Measurements from ENCODE around the gene NEURL2.

NEURL2 gene

GRCh38 chr20:45841407-45842129 is 49.4 kb downstream of the NEURL2 start:
- Histone ChIP-seq H4K20me1 (peaks cover 0 to 25% (median 0%) of the 10 kb centered on the region in 11 experiments; a peak in 4 of 22 replicates), H3K36me3 (peaks cover 43 to 66% (median 53%) of the 10 kb centered on the region in 11 experiments)
- TF ChIP-seq Cebpa-rat (IDR thresholded peaks at IDR 0.05) = no peak

GRCh38 chr20:45840700-45841198 is 50.3 kb downstream of the NEURL2 start:
- Histone ChIP-seq H3K27me3 (no peaks in the 10 kb centered on the region), H3K4me3 (no peak overlapping the region), H3K27ac (peak overlapping the region in 1 of 11 experiments; percentile 37; a peak in 1 of 22 replicates), H3K4me2 (no peak overlapping the region), H3K9me3 (replicated peaks in 1 of 11) (no peaks in the 10 kb centered on the region), H4K20me1 (peaks cover 0 to 25% (median 0%) of the 10 kb centered on the region in 11 experiments; a peak in 3 of 22 replicates), H3K9ac (no peak overlapping the region), H3K36me3 (peaks cover 35 to 58% (median 45%) of the 10 kb centered on the region in 11 experiments), H3K4me1 (peaks cover 13 to 28% (median 17%) of the 10 kb centered on the region in 10 experiments)
- TF ChIP-seq Cebpa-rat (IDR thresholded peaks at IDR 0.05) = no peak

More at GRCh38 chr20:45841407-45842129, 49.4 kb downstream of the NEURL2 start:
- H3K4me2 ChIP-seq = peak overlapping the region; percentile 36 to 66 (median 53); a peak in 20 of 22 replicates
- no peaks in the 10 kb centered on the region for H3K9me3 ChIP-seq (replicated peaks in 1 of 11)
- no peak overlapping the region for H3K4me3 ChIP-seq
- peak overlapping the region in 8 of 11 experiments; percentile 13 to 64 (median 34); a peak in 8 of 22 replicates for H3K27ac ChIP-seq
- peaks cover 13 to 24% (median 17%) of the 10 kb centered on the region in 10 experiments for H3K4me1 ChIP-seq
- peak overlapping the region in 2 of 11 experiments; percentile 19 to 42; a peak in 1 of 22 replicates for H3K9ac ChIP-seq
- H3K27me3 ChIP-seq = no peaks in the 10 kb centered on the region

Measured in BLaER1 treated with 17β-estradiol and CSF1 and Interleukin-3, amounts not matched to agents 10 nM and 100 nM (cell line).